Stimulated activated CD4-positive, alpha-beta T cell treated with anti-CD3 and anti-CD28 coated beads, Interleukin-15, amount 100 ng/mL, for 24 hours (primary cell): ENCODE measurements around the gene ARAF.
"Not testable (repeated sequence)": the region's sequence is repeated elsewhere in the genome, so short reads cannot be mapped to it uniquely, and the experiment has no call there.

Source experiments
- DNase-seq: peaks from one replicate; pipeline ENCODE4 v3.0.0-alpha.2; 2020

Gene ARAF

GRCh38 chrX:47586043-47586787 lies 25.2 kb downstream of the ARAF start:
- no peak for DNase-seq

- no peak for DNase-seq
Observed at GRCh38 chrX:47587091-47587891, 26.3 kb downstream of the ARAF start.

GRCh38 chrX:47587906-47588735 lies 27.1 kb downstream of the ARAF start:
- no peak for DNase-seq

GRCh38 chrX:47590984-47591383 lies 30.0 kb downstream of the ARAF start:
- no peak for DNase-seq

GRCh38 chrX:47593522-47593921 lies 32.5 kb downstream of the ARAF start:
- no peak for DNase-seq

GRCh38 chrX:47595716-47596251 lies 34.8 kb downstream of the ARAF start:
- no peak for DNase-seq

GRCh38 chrX:47596256-47596655 lies 35.3 kb downstream of the ARAF start:
- DNase-seq = no peak

GRCh38 chrX:47597222-47597621 lies 36.2 kb downstream of the ARAF start:
- no peak for DNase-seq

- DNase-seq = not testable (repeated sequence)
Observed at GRCh38 chrX:47603125-47603524, 42.1 kb downstream of the ARAF start.

- DNase-seq = no peak
Observed at GRCh38 chrX:47605024-47605423, 44.0 kb downstream of the ARAF start.

- DNase-seq = no peak
Observed at GRCh38 chrX:47607091-47607490, 46.1 kb downstream of the ARAF start.

- DNase-seq = no peak
Observed at GRCh38 chrX:47608130-47608810, 47.3 kb downstream of the ARAF start.

GRCh38 chrX:47610511-47610910 lies 49.5 kb downstream of the ARAF start:
- DNase-seq = no peak

GRCh38 chrX:47611489-47611888 lies 50.5 kb downstream of the ARAF start:
- DNase-seq = no peak

- DNase-seq = no peak
Observed at GRCh38 chrX:47611926-47612325, 50.9 kb downstream of the ARAF start.

- no peak for DNase-seq
Observed at GRCh38 chrX:47612418-47612817, 51.4 kb downstream of the ARAF start.

- DNase-seq = no peak
Observed at GRCh38 chrX:47613082-47613481, 52.1 kb downstream of the ARAF start.

- no peak for DNase-seq
Observed at GRCh38 chrX:47614618-47615017, 53.6 kb downstream of the ARAF start.

- DNase-seq = no peak
Observed at GRCh38 chrX:47618923-47619485, 58.0 kb downstream of the ARAF start.

GRCh38 chrX:47619486-47620302 lies 58.7 kb downstream of the ARAF start, which contains the start of gene SYN1:
SYN1 (minus strand) TSS chrX:47619857; CDS start chrX:47619728, 129 bp downstream.
- peak; percentile 81 for DNase-seq

- no peak for DNase-seq
Observed at GRCh38 chrX:47620303-47620685, 59.3 kb downstream of the ARAF start.
